ENCODE data around the gene TEC. TPM values are rescaled to one million over a fixed set of nuclear protein-coding genes. Genes with fewer than 3 reads are reported as not detected.
"Not testable (repeated sequence)": the region's sequence is repeated elsewhere in the genome, so short reads cannot be mapped to it uniquely, and the experiment has no call there.

TEC gene
- polyA plus RNA-seq, 1 donor from 2014 or later, result not detected

- H3K4me2 ChIP-seq (ENCODE audit: low read length); H3K36me3 ChIP-seq (ENCODE audit: insufficient read depth, low read length); H3K27ac ChIP-seq (ENCODE audit: low read length); H3F3A ChIP-seq (ENCODE audit: insufficient read depth, low read length, poor library complexity, severe bottlenecking); H4K20me1 ChIP-seq (ENCODE audit: insufficient read depth); H3K4me3 ChIP-seq (ENCODE audit: low read length); H3K9me2 ChIP-seq (ENCODE audit: insufficient read depth, low read length); H2AFZ ChIP-seq (ENCODE audit: low read depth, low read length); H3K9me3 ChIP-seq (ENCODE audit: low read length); H3K79me2 ChIP-seq (replicated peaks; ENCODE audit: insufficient read depth, low read length); H3K27me3 ChIP-seq (ENCODE audit: insufficient read depth, low read depth, low read length); H3K9ac ChIP-seq (ENCODE audit: low read length): not testable (repeated sequence)
Measured at GRCh38 chr4:48314746-48315145, 45.1 kb upstream of the TEC start.

DNA sequence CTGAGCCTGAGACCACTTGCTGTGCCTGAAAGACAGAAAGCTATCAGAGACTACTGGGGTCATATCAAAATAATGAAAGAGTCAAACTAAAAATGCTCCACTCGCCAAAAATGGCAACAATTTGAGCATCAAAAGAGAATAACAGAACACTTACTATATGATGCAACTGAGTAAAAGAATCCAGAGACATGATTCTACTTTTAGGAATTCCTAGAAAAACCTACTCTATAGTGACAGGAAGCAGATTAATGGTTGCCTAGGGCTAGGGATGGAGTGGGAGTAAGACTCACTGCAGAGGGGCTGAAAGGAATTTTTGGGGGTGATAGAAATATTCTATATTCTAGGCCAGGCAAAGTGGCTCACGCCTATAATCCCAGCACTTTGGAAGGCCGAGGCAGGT lies 42.3 kb upstream of the TEC start:
- no peaks in the 10 kb centered on the region for H3F3A ChIP-seq (ENCODE audit: insufficient read depth, low read length, poor library complexity, severe bottlenecking)
- H3K9me2 ChIP-seq (ENCODE audit: insufficient read depth, low read length), result no peaks in the 10 kb centered on the region
- no peak overlapping the region for H3K27ac ChIP-seq (ENCODE audit: low read length)
- H3K36me3 ChIP-seq (ENCODE audit: insufficient read depth, low read length), result no peaks in the 10 kb centered on the region
- no peaks in the 10 kb centered on the region for H3K9me3 ChIP-seq (ENCODE audit: low read length)
- no peak overlapping the region for H3K9ac ChIP-seq (ENCODE audit: low read length)
- no peaks in the 10 kb centered on the region for H3K79me2 ChIP-seq (replicated peaks; ENCODE audit: insufficient read depth, low read length)
- TF ChIP-seq MXI1 (conservative IDR thresholded peaks at IDR 0.05; ENCODE audit: poor library complexity, severe bottlenecking), result no peak
- TF ChIP-seq CTCF (IDR thresholded peaks at IDR 0.05; ENCODE audit: poor library complexity, severe bottlenecking), result no peak
- TF ChIP-seq RAD21 (conservative IDR thresholded peaks at IDR 0.05), result no peak
- no peak for TF ChIP-seq POLR2AphosphoS5 (IDR thresholded peaks at IDR 0.05)
- TF ChIP-seq SMC3 (conservative IDR thresholded peaks at IDR 0.05; ENCODE audit: poor library complexity), result no peak
- TF ChIP-seq REST (IDR thresholded peaks at IDR 0.05; ENCODE audit: borderline replicate concordance), result no peak
- no peak for TF ChIP-seq EZH2 (IDR thresholded peaks at IDR 0.05; ENCODE audit: borderline replicate concordance, insufficient read depth, low read length, poor library complexity, severe bottlenecking)
- no peak for TF ChIP-seq TAF1 (IDR thresholded peaks at IDR 0.05; ENCODE audit: low read depth)
- TF ChIP-seq EP300 (conservative IDR thresholded peaks at IDR 0.05; ENCODE audit: poor library complexity, severe bottlenecking), result no peak
- no peak overlapping the region for H3K4me2 ChIP-seq (ENCODE audit: low read length)
- no peak overlapping the region for H2AFZ ChIP-seq (ENCODE audit: low read depth, low read length)
- no peaks in the 10 kb centered on the region for H3K27me3 ChIP-seq (ENCODE audit: insufficient read depth, low read depth, low read length)
- H4K20me1 ChIP-seq (ENCODE audit: insufficient read depth), result no peaks in the 10 kb centered on the region
- H3K4me3 ChIP-seq (ENCODE audit: low read length), result no peak overlapping the region

DNA sequence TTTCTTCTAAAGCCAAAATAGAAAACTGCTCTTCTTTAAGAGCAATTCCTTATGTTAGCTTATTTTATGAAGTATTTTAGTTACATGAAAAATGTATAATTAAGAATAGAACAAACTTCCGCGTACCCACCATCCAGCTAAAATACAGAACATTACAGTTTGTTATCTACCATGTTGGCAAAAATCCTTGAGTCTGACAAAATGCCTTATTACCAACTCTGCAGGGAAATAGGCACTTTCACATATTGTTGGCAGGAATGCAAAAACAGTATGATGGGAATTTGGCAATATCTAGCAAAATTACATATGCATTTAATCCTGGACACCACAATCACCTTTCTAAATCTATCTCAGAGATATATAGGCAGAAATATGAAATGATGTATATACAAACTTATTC lies 39.3 kb upstream of the TEC start:
- H3K27ac ChIP-seq (ENCODE audit: low read length), result no peak overlapping the region
- TF ChIP-seq REST (IDR thresholded peaks at IDR 0.05; ENCODE audit: borderline replicate concordance) (no peak), MXI1 (conservative IDR thresholded peaks at IDR 0.05; ENCODE audit: poor library complexity, severe bottlenecking) (no peak), POLR2AphosphoS5 (IDR thresholded peaks at IDR 0.05) (no peak), EP300 (conservative IDR thresholded peaks at IDR 0.05; ENCODE audit: poor library complexity, severe bottlenecking) (no peak), TAF1 (IDR thresholded peaks at IDR 0.05; ENCODE audit: low read depth) (no peak), RAD21 (conservative IDR thresholded peaks at IDR 0.05) (no peak)

More for the DNA sequence above, 39.3 kb upstream of the TEC start:
- Histone ChIP-seq H2AFZ (ENCODE audit: low read depth, low read length) (no peak overlapping the region), H3K9ac (ENCODE audit: low read length) (no peak overlapping the region), H3K4me3 (ENCODE audit: low read length) (no peak overlapping the region), H3K79me2 (replicated peaks; ENCODE audit: insufficient read depth, low read length) (no peaks in the 10 kb centered on the region), H4K20me1 (ENCODE audit: insufficient read depth) (no peaks in the 10 kb centered on the region), H3K4me2 (ENCODE audit: low read length) (no peak overlapping the region), H3K9me2 (ENCODE audit: insufficient read depth, low read length) (no peaks in the 10 kb centered on the region), H3F3A (ENCODE audit: insufficient read depth, low read length, poor library complexity, severe bottlenecking) (no peaks in the 10 kb centered on the region), H3K27me3 (ENCODE audit: insufficient read depth, low read depth, low read length) (no peaks in the 10 kb centered on the region), H3K9me3 (ENCODE audit: low read length) (no peaks in the 10 kb centered on the region), H3K36me3 (ENCODE audit: insufficient read depth, low read length) (no peaks in the 10 kb centered on the region)
